Measurements from ENCODE around the gene SYNGR1. TPM values are rescaled to one million over a fixed set of nuclear protein-coding genes. Genes with fewer than 3 reads are reported as not detected.
A peak's percentile ranks its signal among the peaks of the same experiment; 100 is the strongest.

Gene SYNGR1
- total RNA-seq, 1 experiment from 2014 or later: 9.0 TPM

- ChIA-PET CTCF (interaction anchor here (0.7 to 1.6 kb wide), 3 partner anchors 77 to 392 kb away, joined by 3 to 6 read pairs (median 4); no protein-coding TSS in a partner anchor), POLR2A (ENCODE audit: unreplicated experiment) (interaction anchor here (0.6 kb wide), 1 partner anchor 210 kb away, joined by 4 read pairs; no protein-coding TSS in a partner anchor)
- Histone ChIP-seq H3K9me3 (ENCODE audit: low read length) (no peaks in the 10 kb centered on the region), H3F3A (ENCODE audit: low read length, unreplicated experiment) (peaks cover 30% of the 10 kb centered on the region), H3K79me2 (ENCODE audit: low read length) (peaks cover 58% of the 10 kb centered on the region), H3K4me3 (ENCODE audit: low read length) (peak overlapping the region; percentile 97), H3K4me1 (ENCODE audit: insufficient read depth, low read length) (peaks cover 16% of the 10 kb centered on the region), H4K20me1 (ENCODE audit: low read length) (peaks cover 67% of the 10 kb centered on the region), H3K27ac (ENCODE audit: low read length) (no peak overlapping the region), H3K9ac (ENCODE audit: low read length) (peak overlapping the region; percentile 97; the same call in 1 of the 2 replicates), H3K9me2 (replicated peaks; ENCODE audit: low read length) (no peaks in the 10 kb centered on the region), H3K27me3 (ENCODE audit: low read length) (no peaks in the 10 kb centered on the region), H3K4me2 (ENCODE audit: low read length) (peak overlapping the region; percentile 99), H2AFZ (ENCODE audit: low read length) (no peak overlapping the region), H3K36me3 (ENCODE audit: low read depth, low read length) (peaks cover 64% of the 10 kb centered on the region)
- TF ChIP-seq, protein P1, sequence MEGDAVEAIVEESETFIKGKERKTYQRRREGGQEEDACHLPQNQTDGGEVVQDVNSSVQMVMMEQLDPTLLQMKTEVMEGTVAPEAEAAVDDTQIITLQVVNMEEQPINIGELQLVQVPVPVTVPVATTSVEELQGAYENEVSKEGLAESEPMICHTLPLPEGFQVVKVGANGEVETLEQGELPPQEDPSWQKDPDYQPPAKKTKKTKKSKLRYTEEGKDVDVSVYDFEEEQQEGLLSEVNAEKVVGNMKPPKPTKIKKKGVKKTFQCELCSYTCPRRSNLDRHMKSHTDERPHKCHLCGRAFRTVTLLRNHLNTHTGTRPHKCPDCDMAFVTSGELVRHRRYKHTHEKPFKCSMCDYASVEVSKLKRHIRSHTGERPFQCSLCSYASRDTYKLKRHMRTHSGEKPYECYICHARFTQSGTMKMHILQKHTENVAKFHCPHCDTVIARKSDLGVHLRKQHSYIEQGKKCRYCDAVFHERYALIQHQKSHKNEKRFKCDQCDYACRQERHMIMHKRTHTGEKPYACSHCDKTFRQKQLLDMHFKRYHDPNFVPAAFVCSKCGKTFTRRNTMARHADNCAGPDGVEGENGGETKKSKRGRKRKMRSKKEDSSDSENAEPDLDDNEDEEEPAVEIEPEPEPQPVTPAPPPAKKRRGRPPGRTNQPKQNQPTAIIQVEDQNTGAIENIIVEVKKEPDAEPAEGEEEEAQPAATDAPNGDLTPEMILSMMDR (conservative IDR thresholded peaks at IDR 0.05; ENCODE audit: low read depth, low read length): peak; percentile 79
- TF ChIP-seq EZH2phosphoT487 (IDR thresholded peaks at IDR 0.05; ENCODE audit: borderline replicate concordance, low read length): no peak
- no TSS peak for BruUV-seq (replicated peaks)
- ATAC-seq (peak; percentile 50), DNase-seq (peak; percentile 86)
- intact Hi-C loops (cut with micrococcal nuclease): loop anchor here (2.0 to 5.0 kb wide), 3 partner anchors 74 to 164 kb away; partner anchors contain the start of genes CBX7 and PDGFB
Measured at GRCh38 chr22:39316440-39317083, 33.2 kb upstream of the SYNGR1 start.

- ChIA-PET CTCF (interaction anchor here (0.7 to 1.6 kb wide), 3 partner anchors 78 to 393 kb away, joined by 3 to 6 read pairs (median 4); no protein-coding TSS in a partner anchor), POLR2A (ENCODE audit: unreplicated experiment) (no interaction called here)
- Histone ChIP-seq H2AFZ (ENCODE audit: low read length) (no peak overlapping the region), H3K4me1 (ENCODE audit: insufficient read depth, low read length) (peaks cover 16% of the 10 kb centered on the region), H3K4me3 (ENCODE audit: low read length) (peak overlapping the region; percentile 97), H3K79me2 (ENCODE audit: low read length) (peaks cover 58% of the 10 kb centered on the region), H3K9me2 (replicated peaks; ENCODE audit: low read length) (no peaks in the 10 kb centered on the region), H3K4me2 (ENCODE audit: low read length) (peak overlapping the region; percentile 99), H3F3A (ENCODE audit: low read length, unreplicated experiment) (peaks cover 28% of the 10 kb centered on the region), H3K27ac (ENCODE audit: low read length) (peak overlapping the region; percentile 31), H4K20me1 (ENCODE audit: low read length) (peaks cover 67% of the 10 kb centered on the region), H3K9me3 (ENCODE audit: low read length) (no peaks in the 10 kb centered on the region), H3K27me3 (ENCODE audit: low read length) (no peaks in the 10 kb centered on the region), H3K36me3 (ENCODE audit: low read depth, low read length) (peaks cover 63% of the 10 kb centered on the region), H3K9ac (ENCODE audit: low read length) (peak overlapping the region; percentile 97)
- BruUV-seq (replicated peaks): no TSS peak
- ATAC-seq (no peak), DNase-seq (peak; percentile 22)
- TF ChIP-seq EZH2phosphoT487 (IDR thresholded peaks at IDR 0.05; ENCODE audit: borderline replicate concordance, low read length) (no peak), EZH2 (IDR thresholded peaks at IDR 0.05; ENCODE audit: low read length, unreplicated experiment) (no peak)
- TF ChIP-seq, protein P1 (conservative IDR thresholded peaks at IDR 0.05; ENCODE audit: low read depth, low read length): no peak
- intact Hi-C loops (cut with micrococcal nuclease): loop anchor here (2.0 to 5.0 kb wide), 3 partner anchors 75 to 165 kb away; partner anchors contain the start of genes CBX7 and PDGFB
Measured at GRCh38 chr22:39317084-39317774, 32.6 kb upstream of the SYNGR1 start.

Measured in PC-3 (cell line).